Naive thymus-derived CD4-positive, alpha-beta T cell (primary cell): ENCODE measurements around the gene ATE1. TPM values are rescaled to one million over a fixed set of nuclear protein-coding genes. Genes with fewer than 3 reads are reported as not detected.
A peak's percentile ranks its signal among the peaks of the same experiment; 100 is the strongest.
"Not testable (repeated sequence)": the region's sequence is repeated elsewhere in the genome, so short reads cannot be mapped to it uniquely, and the experiment has no call there.

Experiments
- ATAC-seq: fragments of 150-1000 bp; cut with Tn5 transposase; 2 replicates; pipeline ENCODE4 v1.10.0; 2021; ENCODE audit warnings: mild to moderate bottlenecking, moderate library complexity
- CTCF ChIA-PET: fragments of 350-600 bp; sonication (Branson Sonifier 250); formaldehyde crosslinking; loops from one replicate; lab custom pipeline; 2021; ENCODE audit warnings: antibody characterized with exemption; lab: Charles Lee
- POLR2A ChIA-PET: fragments of 350-600 bp; sonication (Branson Sonifier 250); formaldehyde crosslinking; loops from one replicate; lab custom pipeline; 2021; ENCODE audit warnings: antibody characterized with exemption, inconsistent platforms; lab: Charles Lee
- DNase-seq, 9 donors: peaks; one replicate each; pipeline versions ENCODE4 v3.0.0 to v3.0.0-alpha.2; 2020 to 2022; ENCODE audit warnings: mixed read lengths in 1 of 9
- H3K27ac ChIP-seq: one replicate; pipeline ENCODE4 v1.7.0; 2013; ENCODE audit warnings: mild to moderate bottlenecking, low read depth, low read length, moderate library complexity
- H3K27me3 ChIP-seq, 2 donors: one replicate each; pipeline ENCODE4 v1.7.0; 2013; ENCODE audit warnings: low read length in 2 of 2, mild to moderate bottlenecking in 2 of 2, moderate library complexity in 2 of 2; ENCODE audit not compliant: control insufficient read depth in 2 of 2, insufficient read depth in 2 of 2
- H3K36me3 ChIP-seq, 3 experiments: 1 replicate in 2 of 3; 2 replicates in 1 of 3; pipeline ENCODE4 v1.7.0; 2013; ENCODE audit warnings: low read length in 3 of 3, mild to moderate bottlenecking in 3 of 3, moderate library complexity in 1 of 3; ENCODE audit not compliant: insufficient read depth in 3 of 3, control insufficient read depth in 2 of 3
- H3K4me1 ChIP-seq, 2 donors: one replicate each; pipeline ENCODE4 v1.7.0; 2013; ENCODE audit warnings: low read length in 2 of 2, mild to moderate bottlenecking in 2 of 2, moderate library complexity in 1 of 2; ENCODE audit not compliant: control insufficient read depth in 2 of 2, insufficient read depth in 2 of 2
- H3K4me3 ChIP-seq: 2 replicates; pipeline ENCODE4 v1.7.0; 2013; ENCODE audit warnings: mild to moderate bottlenecking, low read length
- H3K9me3 ChIP-seq, 3 experiments: 1 replicate in 2 of 3; 2 replicates in 1 of 3; pipeline ENCODE4 v1.7.0; 2013; ENCODE audit warnings: low read length in 3 of 3; ENCODE audit not compliant: control insufficient read depth in 2 of 3
- H3K27ac Mint-ChIP-seq, 9 donors: one replicate each; pipeline ENCODE4 v1.8.0; 2020 to 2022; ENCODE audit warnings: mixed read lengths in 9 of 9, mild to moderate bottlenecking in 8 of 9, moderate library complexity in 5 of 9, inconsistent platforms in 2 of 9
- H3K27me3 Mint-ChIP-seq, 5 donors: one replicate each; pipeline ENCODE4 v1.8.0; 2021 to 2022; ENCODE audit warnings: mixed read lengths in 5 of 5, mild to moderate bottlenecking in 1 of 5
- H3K36me3 Mint-ChIP-seq, 5 donors: one replicate each; pipeline ENCODE4 v1.8.0; 2020 to 2022; ENCODE audit warnings: mixed read lengths in 5 of 5, mild to moderate bottlenecking in 3 of 5, inconsistent platforms in 1 of 5
- H3K4me1 Mint-ChIP-seq, 7 donors: one replicate each; pipeline ENCODE4 v1.8.0; 2020 to 2022; ENCODE audit warnings: mixed read lengths in 7 of 7, mild to moderate bottlenecking in 3 of 7, inconsistent platforms in 1 of 7
- H3K4me3 Mint-ChIP-seq, 10 donors: one replicate each; pipeline ENCODE4 v1.8.0; 2020 to 2022; ENCODE audit warnings: mild to moderate bottlenecking in 10 of 10, mixed read lengths in 10 of 10, moderate library complexity in 6 of 10, inconsistent platforms in 2 of 10
- H3K9me3 Mint-ChIP-seq, 11 donors: one replicate each; pipeline ENCODE4 v1.8.0; 2020 to 2022; ENCODE audit warnings: mixed read lengths in 11 of 11, mild to moderate bottlenecking in 4 of 11, inconsistent platforms in 1 of 11, moderate library complexity in 1 of 11
- intact Hi-C, 2 donors: fragments of 100-400 bp; cut with micrococcal nuclease; formaldehyde crosslinking; loops; one replicate each; pipeline ENCODE4 v1.15.1; 2023
- polyA plus RNA-seq, 2 donors: library from polyadenylated mRNA; unstranded; fragments of 300-500 nt; fragmentation: Illumina TruSeq; gene quantifications; one replicate each; pipeline ENCODE4 v1.2.3, GENCODE V29; 2021
- total RNA-seq, 6 experiments: library from RNA in 5 of 6; stranded (reverse) in 5 of 6; gene quantifications; 1 replicate in 5 of 6; 2 replicates in 1 of 6; pipeline ENCODE4 v1.2.3 and lab custom pipeline; 2021 to 2026

The ATE1 gene
- total and polyA plus RNA-seq, 7 experiments from 2014 or later, result 22.4 to 29.9 (median 26.2) TPM

GRCh38 chr10:121969086-121969485, 41.3 kb upstream of the ATE1 start:
- CTCF ChIA-PET, POLR2A ChIA-PET, ATAC-seq, H3K4me1 ChIP-seq, H3K4me3 Mint-ChIP-seq, H3K27me3 ChIP-seq, H3K9me3 ChIP-seq, intact Hi-C loops, H3K9me3 Mint-ChIP-seq, H3K4me3 ChIP-seq, H3K27ac Mint-ChIP-seq, H3K27me3 Mint-ChIP-seq, DNase-seq, H3K27ac ChIP-seq: not testable (repeated sequence)
- Mint-ChIP-seq H3K4me1 (peaks cover 12 to 28% (median 21%) of the 10 kb centered on the region in 7 donors), H3K36me3 (peaks cover 4 to 36% (median 18%) of the 10 kb centered on the region in 5 donors)
- peaks cover 12 to 62% (median 17%) of the 10 kb centered on the region in 3 experiments for H3K36me3 ChIP-seq

- DNase-seq (no peak), ATAC-seq (no peak)
- H3K9me3 ChIP-seq, result no peaks in the 10 kb centered on the region
- peaks cover 12 to 64% (median 17%) of the 10 kb centered on the region in 3 experiments for H3K36me3 ChIP-seq
- H3K27ac ChIP-seq, result no peak overlapping the region
- H3K27me3 ChIP-seq, result no peaks in the 10 kb centered on the region
- Mint-ChIP-seq H3K4me3 (no peak overlapping the region), H3K9me3 (no peaks in the 10 kb centered on the region), H3K27me3 (no peaks in the 10 kb centered on the region), H3K4me1 (peaks cover 0 to 6% (median 0%) of the 10 kb centered on the region in 7 donors), H3K36me3 (peaks cover 4 to 33% (median 19%) of the 10 kb centered on the region in 5 donors), H3K27ac (peak overlapping the region in 1 of 9 donors; percentile 59)
- no peaks in the 10 kb centered on the region for H3K4me1 ChIP-seq
- CTCF ChIA-PET, result no interaction called here
- intact Hi-C loops, result no loop called here
- no peak overlapping the region for H3K4me3 ChIP-seq
- POLR2A ChIA-PET, result no interaction called here
Measured at GRCh38 chr10:121965996-121966395, 38.2 kb upstream of the ATE1 start.

GRCh38 chr10:121961456-121961855, 33.6 kb upstream of the ATE1 start:
- POLR2A ChIA-PET, result interaction anchor here (1.2 kb wide), 1 partner anchor 34 kb away, joined by 4 read pairs; the partner anchor contains the start of gene ATE1
- H3K9me3 Mint-ChIP-seq, result no peaks in the 10 kb centered on the region
- Histone ChIP-seq H3K27me3 (no peaks in the 10 kb centered on the region), H3K36me3 (peaks cover 2 to 40% (median 14%) of the 10 kb centered on the region in 3 experiments), H3K4me1 (no peaks in the 10 kb centered on the region), H3K4me3 (no peak overlapping the region), H3K27ac (no peak overlapping the region), H3K9me3 (no peaks in the 10 kb centered on the region)
- no peaks in the 10 kb centered on the region for H3K4me1 Mint-ChIP-seq
- ATAC-seq (no peak), DNase-seq (no peak)
- H3K27me3 Mint-ChIP-seq, result no peaks in the 10 kb centered on the region
- H3K27ac Mint-ChIP-seq, result no peak overlapping the region
- peaks cover 4 to 42% (median 24%) of the 10 kb centered on the region in 5 donors for H3K36me3 Mint-ChIP-seq
- intact Hi-C loops, result no loop called here
- CTCF ChIA-PET, result no interaction called here
- H3K4me3 Mint-ChIP-seq, result no peak overlapping the region

- Mint-ChIP-seq H3K4me3 (no peak overlapping the region), H3K36me3 (peaks cover 0 to 39% (median 29%) of the 10 kb centered on the region in 5 donors), H3K9me3 (no peaks in the 10 kb centered on the region), H3K4me1 (no peaks in the 10 kb centered on the region), H3K27me3 (no peaks in the 10 kb centered on the region), H3K27ac (no peak overlapping the region)
- Histone ChIP-seq H3K9me3 (no peaks in the 10 kb centered on the region), H3K4me3 (no peak overlapping the region), H3K27me3 (no peaks in the 10 kb centered on the region), H3K27ac (no peak overlapping the region), H3K36me3 (peaks cover 0 to 33% (median 14%) of the 10 kb centered on the region in 3 experiments), H3K4me1 (no peaks in the 10 kb centered on the region)
- POLR2A ChIA-PET, result no interaction called here
- CTCF ChIA-PET, result no interaction called here
- ATAC-seq (no peak), DNase-seq (no peak)
- intact Hi-C loops, result no loop called here
Measured at GRCh38 chr10:121959671-121960070, 31.8 kb upstream of the ATE1 start.

- Histone ChIP-seq H3K9me3 (no peaks in the 10 kb centered on the region), H3K4me1 (no peaks in the 10 kb centered on the region), H3K27me3 (no peaks in the 10 kb centered on the region), H3K27ac (no peak overlapping the region), H3K4me3 (no peak overlapping the region), H3K36me3 (peaks cover 0 to 33% (median 11%) of the 10 kb centered on the region in 3 experiments)
- POLR2A ChIA-PET, result no interaction called here
- no peak for ATAC-seq
- no peak for DNase-seq
- peaks cover 0 to 38% (median 27%) of the 10 kb centered on the region in 5 donors for H3K36me3 Mint-ChIP-seq
- H3K27me3 Mint-ChIP-seq, result no peaks in the 10 kb centered on the region
- H3K9me3 Mint-ChIP-seq, result no peaks in the 10 kb centered on the region
- peaks cover 0 to 2% (median 0%) of the 10 kb centered on the region in 7 donors for H3K4me1 Mint-ChIP-seq
- peak overlapping the region in 2 of 9 donors; percentile 11 to 37 for H3K27ac Mint-ChIP-seq
- no peak overlapping the region for H3K4me3 Mint-ChIP-seq
- intact Hi-C loops, result no loop called here
- CTCF ChIA-PET, result no interaction called here
Measured at GRCh38 chr10:121956111-121957061, 28.6 kb upstream of the ATE1 start.

GRCh38 chr10:121952226-121952625, 24.4 kb upstream of the ATE1 start:
- H3K36me3 ChIP-seq, result peaks cover 0 to 12% (median 0%) of the 10 kb centered on the region in 3 experiments
- H3K27me3 ChIP-seq, result no peaks in the 10 kb centered on the region
- Mint-ChIP-seq H3K27me3 (no peaks in the 10 kb centered on the region), H3K4me1 (peaks cover 0 to 11% (median 0%) of the 10 kb centered on the region in 7 donors), H3K9me3 (no peaks in the 10 kb centered on the region), H3K4me3 (no peak overlapping the region), H3K36me3 (peaks cover 4 to 28% (median 25%) of the 10 kb centered on the region in 5 donors), H3K27ac (no peak overlapping the region)
- no peaks in the 10 kb centered on the region for H3K4me1 ChIP-seq
- no peak overlapping the region for H3K4me3 ChIP-seq
- intact Hi-C loops, result no loop called here
- CTCF ChIA-PET, result interaction anchor here (0.5 kb wide), 1 partner anchor 24 kb away, joined by 3 read pairs; the partner anchor contains the start of gene ATE1
- no peak for DNase-seq
- POLR2A ChIA-PET, result no interaction called here
- ATAC-seq, result no peak
- H3K27ac ChIP-seq, result no peak overlapping the region
- H3K9me3 ChIP-seq, result no peaks in the 10 kb centered on the region
